HG03521 (cell line): ENCODE data around the gene SLC38A8.

ENCODE experiments used
- ATAC-seq: cut with Tn5 transposase; IDR thresholded peaks from one replicate; pipeline ENCODE4 v1.9.1; 2021; ENCODE audit warnings: mild to moderate bottlenecking, moderate library complexity; ENCODE audit not compliant: unreplicated experiment

The SLC38A8 gene

GRCh38 chr16:84003038-84003437 is 39.6 kb downstream of the SLC38A8 start:
- no peak for ATAC-seq

GRCh38 chr16:84001726-84002125 is 40.9 kb downstream of the SLC38A8 start:
- no peak for ATAC-seq

- ATAC-seq, result no peak
These were observed 41.5 kb downstream of the SLC38A8 start for GRCh38 chr16:84000989-84001642.

- no peak for ATAC-seq
These were observed 44.5 kb downstream of the SLC38A8 start for GRCh38 chr16:83998091-83998490.

DNA sequence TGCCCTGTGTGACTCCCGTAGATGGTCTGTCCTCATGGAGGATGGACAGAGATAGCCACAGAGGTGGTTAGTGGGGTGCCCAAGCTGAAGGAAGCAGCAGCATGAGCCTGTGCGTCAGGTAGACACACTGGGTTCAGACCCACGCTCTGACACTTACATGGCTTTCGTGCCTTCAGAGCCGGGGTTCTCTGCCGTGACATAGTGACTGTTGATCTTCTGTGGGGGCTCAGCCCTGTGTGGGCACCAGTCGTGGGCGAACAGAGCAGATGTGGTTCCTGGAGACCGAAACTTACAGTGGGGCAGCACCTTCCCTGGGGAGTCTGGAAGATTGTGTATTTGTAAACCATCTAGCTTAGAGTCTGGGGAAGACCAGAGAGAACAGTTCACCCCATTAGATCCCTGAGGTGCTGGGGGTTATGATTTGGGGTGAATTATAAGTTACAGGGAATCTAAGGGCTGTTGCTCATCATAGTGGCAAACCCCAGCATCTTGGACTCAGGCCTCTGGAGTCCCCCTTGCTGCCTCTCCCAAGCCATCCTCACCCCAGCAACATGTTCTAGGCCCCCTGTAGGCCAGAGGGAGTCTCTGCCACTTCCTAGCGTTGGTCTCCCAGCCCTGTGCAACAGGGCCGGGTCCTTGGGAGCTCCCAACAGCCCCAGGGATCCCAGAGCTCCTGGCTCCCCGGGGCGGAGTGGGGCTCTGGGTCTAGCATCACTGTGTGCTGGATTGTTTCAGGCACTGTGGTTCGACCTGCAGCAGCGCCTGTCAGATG is 45.9 kb downstream of the SLC38A8 start:
- ATAC-seq, result no peak

- ATAC-seq, result no peak
These were observed 46.8 kb downstream of the SLC38A8 start for GRCh38 chr16:83995754-83996153.

GRCh38 chr16:83994703-83995102 is 47.9 kb downstream of the SLC38A8 start:
- no peak for ATAC-seq

DNA sequence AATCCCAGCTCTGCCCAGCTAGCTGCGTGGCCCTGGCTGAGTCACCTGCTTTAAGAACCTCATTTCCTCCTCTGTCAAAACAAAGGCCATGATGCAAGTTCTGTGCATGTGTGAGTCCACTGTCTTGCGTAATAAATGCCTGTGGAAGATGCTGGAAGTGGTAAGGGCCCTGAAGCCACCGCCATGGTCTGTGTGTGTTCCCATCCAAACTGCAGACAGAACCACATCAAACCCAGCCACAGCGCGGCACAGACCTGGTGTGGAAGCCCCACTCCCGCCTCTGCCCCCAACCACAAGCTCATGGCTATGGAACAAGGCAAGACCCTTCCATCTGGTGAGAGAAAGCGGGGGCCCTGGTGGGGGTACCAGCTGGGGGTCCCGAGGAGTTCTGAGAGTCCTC is 48.5 kb downstream of the SLC38A8 start:
- ATAC-seq, result no peak

GRCh38 chr16:83992624-83993023 is 50.0 kb downstream of the SLC38A8 start:
- ATAC-seq, result no peak

DNA sequence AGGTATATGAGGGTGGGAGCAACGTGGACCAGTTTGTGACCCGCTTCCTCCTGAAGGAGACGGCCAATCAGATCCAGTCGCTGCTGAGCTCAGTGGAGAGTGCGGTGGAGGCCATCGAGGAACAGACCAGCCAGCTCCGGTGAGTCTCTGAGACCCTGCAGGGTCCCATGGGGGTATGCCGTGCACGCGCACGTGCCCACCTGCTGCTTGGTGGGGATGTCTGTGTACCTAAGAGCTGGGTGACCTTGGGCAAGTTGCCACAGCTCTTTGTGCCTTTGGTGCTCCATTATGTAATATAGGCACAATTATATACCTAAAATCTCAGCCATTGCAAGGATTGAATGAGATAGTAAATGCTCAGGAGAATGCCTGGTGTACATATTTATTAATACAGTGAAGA is 52.1 kb downstream of the SLC38A8 start:
- ATAC-seq, result no peak

GRCh38 chr16:83989300-83989699 is 53.3 kb downstream of the SLC38A8 start:
- no peak for ATAC-seq

- no peak for ATAC-seq
These were observed 59.1 kb downstream of the SLC38A8 start for GRCh38 chr16:83983491-83983890.

DNA sequence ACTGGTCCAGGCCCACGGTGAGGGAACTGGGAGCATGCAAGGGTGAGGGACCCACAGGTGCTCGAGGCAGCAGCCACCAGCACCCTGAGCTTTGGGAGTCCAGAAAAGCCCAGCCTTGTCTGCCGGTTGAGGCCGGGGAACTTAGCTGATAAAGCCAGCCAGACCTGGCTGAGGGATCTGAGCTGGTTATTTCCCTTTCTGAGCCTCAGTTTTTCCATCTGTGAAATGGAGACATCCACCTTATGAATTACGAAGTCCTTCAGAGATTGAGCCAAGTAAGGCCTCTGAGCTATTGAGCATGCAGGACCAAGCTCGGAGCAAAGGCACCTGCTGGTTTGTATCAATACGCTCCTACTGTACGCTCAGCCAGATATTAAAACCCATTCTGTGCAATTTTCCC is 60.8 kb downstream of the SLC38A8 start:
- no peak for ATAC-seq

DNA sequence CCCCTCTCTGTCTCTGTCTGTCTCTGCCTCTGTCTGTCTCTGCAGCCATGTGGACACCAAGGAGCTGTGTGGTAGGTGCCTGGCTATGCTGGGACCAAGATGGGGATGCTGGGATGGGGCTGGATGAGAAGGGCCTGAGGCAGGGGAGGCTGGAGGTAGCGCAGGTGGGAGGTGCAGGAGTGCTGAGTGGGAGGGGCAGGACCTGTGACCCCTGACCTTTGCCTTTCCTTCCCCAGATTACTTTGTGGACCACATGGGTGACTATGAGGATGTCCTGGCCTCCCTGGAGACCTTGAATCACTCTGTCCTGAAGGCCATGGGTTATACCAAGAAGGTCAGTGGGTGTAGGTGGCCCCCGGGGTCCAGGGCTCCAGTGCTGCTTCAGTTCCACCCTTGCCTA is 61.8 kb downstream of the SLC38A8 start:
- no peak for ATAC-seq

GRCh38 chr16:83979441-83979840 is 63.2 kb downstream of the SLC38A8 start:
- ATAC-seq, result no peak

DNA sequence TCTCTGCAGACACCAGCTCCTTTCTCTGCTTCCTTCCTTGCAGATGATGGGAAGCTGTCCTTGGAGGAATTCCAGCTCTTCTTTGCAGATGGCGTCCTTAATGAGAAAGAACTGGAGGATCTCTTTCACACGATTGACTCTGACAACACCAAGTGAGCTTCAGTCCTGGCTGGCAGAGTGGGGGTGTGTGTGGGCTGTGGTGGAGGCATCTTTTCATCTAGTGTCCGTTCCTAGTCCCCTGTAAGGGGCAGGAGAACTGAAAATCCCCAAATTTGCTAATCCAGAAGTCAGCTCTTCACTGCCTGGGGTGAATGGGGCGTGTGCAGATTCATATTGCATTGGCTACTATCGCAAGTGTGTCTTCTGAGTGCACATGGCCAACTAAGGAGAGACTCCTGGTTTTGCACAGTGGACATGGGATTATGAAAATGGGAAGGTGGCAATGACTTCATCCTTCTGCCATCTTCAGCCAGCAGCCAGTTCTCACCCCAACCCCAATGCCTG is 64.1 kb downstream of the SLC38A8 start:
- no peak for ATAC-seq

- ATAC-seq, result no peak
These were observed 65.4 kb downstream of the SLC38A8 start for GRCh38 chr16:83977056-83977815.

DNA sequence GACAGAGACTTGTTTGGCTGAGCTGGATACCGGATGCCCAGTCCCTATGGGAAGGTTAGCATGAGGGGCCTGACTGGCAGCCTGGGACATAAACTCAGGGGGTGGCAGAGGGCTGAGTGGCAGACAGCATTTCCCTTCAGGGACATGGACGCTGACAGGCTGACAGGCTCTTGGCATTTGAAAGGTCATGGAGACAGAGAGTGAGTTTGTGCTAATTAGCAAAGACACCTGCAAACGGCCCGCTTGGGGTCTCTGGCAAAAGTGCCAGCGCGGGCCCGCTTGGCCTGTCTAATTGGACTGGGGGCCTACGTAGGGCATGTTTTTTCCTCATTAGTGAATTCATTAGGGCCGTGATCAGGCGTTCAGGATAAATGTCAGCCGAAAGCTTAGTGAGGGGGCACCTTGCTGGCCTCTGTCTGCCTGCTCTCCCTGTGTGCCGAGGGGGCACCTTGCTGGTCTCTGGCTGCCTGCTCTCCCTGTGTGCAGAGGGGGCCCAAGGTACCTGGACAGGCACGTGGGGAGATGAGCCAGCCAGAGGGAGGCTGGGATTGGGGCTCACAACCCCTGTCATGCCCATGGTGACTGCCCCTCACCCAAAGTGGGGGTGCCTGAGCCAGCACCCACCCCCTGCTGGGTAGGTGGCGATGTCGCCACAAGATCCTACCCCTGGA is 66.9 kb downstream of the SLC38A8 start:
- no peak for ATAC-seq

- ATAC-seq, result no peak
These were observed 68.1 kb downstream of the SLC38A8 start for GRCh38 chr16:83974475-83974874.

- ATAC-seq, result no peak
These were observed 68.8 kb downstream of the SLC38A8 start for GRCh38 chr16:83973581-83974385.
